ENCODE data around the gene PTCHD1.

The PTCHD1 gene

GRCh38 chrX:23422912-23423311 lies 88.3 kb downstream of the PTCHD1 start:
- no peak overlapping the region for H3K27ac ChIP-seq
- CTCF ChIA-PET = no interaction called here
- DNase-seq (ENCODE audit: low spot score) = no peak
- POLR2A ChIA-PET (ENCODE audit: low non-redundant PET) = no interaction called here
- TF ChIP-seq CTCF (conservative IDR thresholded peaks at IDR 0.05; ENCODE audit: low read depth) = no peak

GRCh38 chrX:23434356-23434884 lies 99.8 kb downstream of the PTCHD1 start:
- DNase-seq (ENCODE audit: low spot score) = no peak

GRCh38 chrX:23435108-23435507 lies 100.5 kb downstream of the PTCHD1 start:
- no peak for TF ChIP-seq CTCF (conservative IDR thresholded peaks at IDR 0.05; ENCODE audit: low read depth)
- no peak overlapping the region for H3K27ac ChIP-seq
- no peak for DNase-seq (ENCODE audit: low spot score)
- ChIA-PET CTCF (no interaction called here), POLR2A (ENCODE audit: low non-redundant PET) (no interaction called here)

More at GRCh38 chrX:23434356-23434884, 99.8 kb downstream of the PTCHD1 start:
- peak overlapping the region; percentile 39; the same call in 1 of the 2 replicates for H3K27ac ChIP-seq
- no peak for TF ChIP-seq CTCF (conservative IDR thresholded peaks at IDR 0.05; ENCODE audit: low read depth)
- ChIA-PET CTCF (no interaction called here), POLR2A (ENCODE audit: low non-redundant PET) (no interaction called here)

GRCh38 chrX:23435575-23435974 lies 100.9 kb downstream of the PTCHD1 start:
- CTCF ChIA-PET = no interaction called here
- TF ChIP-seq CTCF (conservative IDR thresholded peaks at IDR 0.05; ENCODE audit: low read depth) = no peak
- POLR2A ChIA-PET (ENCODE audit: low non-redundant PET) = no interaction called here

GRCh38 chrX:23436875-23437274 lies 102.2 kb downstream of the PTCHD1 start:
- TF ChIP-seq CTCF (conservative IDR thresholded peaks at IDR 0.05; ENCODE audit: low read depth) = no peak
- ChIA-PET CTCF (no interaction called here), POLR2A (ENCODE audit: low non-redundant PET) (no interaction called here)
- no peak for DNase-seq (ENCODE audit: low spot score)
- no peak overlapping the region for H3K27ac ChIP-seq

More at GRCh38 chrX:23435575-23435974, 100.9 kb downstream of the PTCHD1 start:
- H3K27ac ChIP-seq = no peak overlapping the region
- DNase-seq (ENCODE audit: low spot score) = no peak

- no peak for TF ChIP-seq CTCF (conservative IDR thresholded peaks at IDR 0.05; ENCODE audit: low read depth)
- H3K27ac ChIP-seq = no peak overlapping the region
- DNase-seq (ENCODE audit: low spot score) = no peak
- ChIA-PET CTCF (no interaction called here), POLR2A (ENCODE audit: low non-redundant PET) (no interaction called here)
Observed at GRCh38 chrX:23451266-23451665, 116.6 kb downstream of the PTCHD1 start.
